Tibial nerve (tissue), 4 donors: Measurements from ENCODE around the gene CAD.

ENCODE experiments used
- CTCF ChIP-seq, 5 experiments: fragments of 200-600 bp in 3 of 5; fragments of 450-650 bp in 2 of 5; sonication (generic) in 3 of 5; IDR thresholded peaks; one replicate each; pipeline ENCODE4 v1.5.1; 2016 to 2019; ENCODE audit warnings: antibody characterized with exemption in 5 of 5, mild to moderate bottlenecking in 3 of 5, moderate library complexity in 2 of 5
- EP300 ChIP-seq, 2 donors: sonication (generic); formaldehyde crosslinking; IDR thresholded peaks; one replicate each; pipeline ENCODE4 v1.6.1; 2017; ENCODE audit warnings: antibody characterized with exemption in 2 of 2, mild to moderate bottlenecking in 1 of 2
- POLR2A ChIP-seq, 2 donors: fragments of 450-650 bp; IDR thresholded peaks; one replicate each; pipeline ENCODE4 v1.6.1; 2017; ENCODE audit warnings: antibody characterized with exemption in 2 of 2, mild to moderate bottlenecking in 2 of 2, moderate library complexity in 2 of 2

GRCh38 chr2:27203741-27204140 lies 13.4 kb upstream of the CAD start:
- TF ChIP-seq CTCF (IDR thresholded peaks at IDR 0.05) (no peak), POLR2A (IDR thresholded peaks at IDR 0.05) (no peak), EP300 (IDR thresholded peaks at IDR 0.05) (no peak)
